ENCODE data around the gene AIFM3.
"Not testable (repeated sequence)": the region's sequence is repeated elsewhere in the genome, so short reads cannot be mapped to it uniquely, and the experiment has no call there.

AIFM3 gene

DNA sequence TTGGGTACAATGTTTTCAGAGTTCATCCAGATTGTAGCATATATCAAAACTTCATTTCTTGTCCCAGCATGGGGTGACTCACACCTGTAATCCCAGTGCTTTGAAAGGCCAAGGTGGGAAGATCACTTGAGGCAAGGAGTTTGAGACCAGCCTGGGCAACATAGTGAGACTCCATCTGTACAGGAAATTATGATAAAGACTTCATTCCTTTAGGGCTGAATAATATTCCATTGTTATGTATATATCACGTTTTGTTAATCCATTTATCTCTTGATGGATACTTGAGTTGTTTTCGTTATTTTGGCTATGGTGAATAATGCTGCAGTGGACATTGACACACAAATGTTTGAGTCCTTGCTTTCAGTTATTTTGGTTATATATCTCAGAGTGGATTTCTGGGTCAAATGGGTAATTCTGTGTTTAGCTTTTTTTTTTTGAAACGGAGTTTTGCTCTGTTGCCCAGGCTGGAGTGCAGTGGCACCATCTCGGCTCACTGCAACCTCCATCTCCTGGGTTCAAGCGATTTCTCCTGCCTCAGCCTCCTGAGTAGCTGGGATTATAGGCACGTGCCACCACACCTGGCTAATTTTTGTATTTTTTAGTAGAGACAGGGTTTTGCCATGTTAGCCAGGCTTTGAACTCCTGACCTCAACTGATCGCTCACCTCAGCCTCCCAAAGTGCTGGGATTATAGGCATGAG is 24.7 kb upstream of the AIFM3 start:
- not testable (repeated sequence) for DNase-seq

GRCh38 chr22:20943104-20943933 is 23.7 kb upstream of the AIFM3 start:
- no peak for DNase-seq

DNA sequence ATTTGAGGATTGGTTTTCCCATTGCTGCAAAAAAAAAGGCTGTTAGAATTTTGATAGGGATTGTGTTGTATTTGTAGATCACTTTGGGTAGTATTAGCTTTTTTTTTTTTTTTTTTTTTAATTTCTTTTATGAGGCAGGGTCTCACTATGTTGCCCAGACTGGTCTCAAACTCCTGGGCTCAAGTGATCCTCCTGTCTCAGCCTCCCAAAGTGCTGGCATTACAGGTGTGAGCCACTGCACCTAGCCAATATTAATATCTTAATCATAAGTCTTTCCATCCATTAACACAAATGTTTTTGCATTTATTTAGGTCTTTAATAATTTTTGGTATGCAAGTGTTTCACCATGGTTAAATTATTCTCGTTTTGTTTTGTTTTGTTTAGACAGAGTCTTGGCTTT is 23.0 kb upstream of the AIFM3 start:
- no peak for DNase-seq

GRCh38 chr22:20945578-20945934 is 21.5 kb upstream of the AIFM3 start:
- no peak for DNase-seq

DNA sequence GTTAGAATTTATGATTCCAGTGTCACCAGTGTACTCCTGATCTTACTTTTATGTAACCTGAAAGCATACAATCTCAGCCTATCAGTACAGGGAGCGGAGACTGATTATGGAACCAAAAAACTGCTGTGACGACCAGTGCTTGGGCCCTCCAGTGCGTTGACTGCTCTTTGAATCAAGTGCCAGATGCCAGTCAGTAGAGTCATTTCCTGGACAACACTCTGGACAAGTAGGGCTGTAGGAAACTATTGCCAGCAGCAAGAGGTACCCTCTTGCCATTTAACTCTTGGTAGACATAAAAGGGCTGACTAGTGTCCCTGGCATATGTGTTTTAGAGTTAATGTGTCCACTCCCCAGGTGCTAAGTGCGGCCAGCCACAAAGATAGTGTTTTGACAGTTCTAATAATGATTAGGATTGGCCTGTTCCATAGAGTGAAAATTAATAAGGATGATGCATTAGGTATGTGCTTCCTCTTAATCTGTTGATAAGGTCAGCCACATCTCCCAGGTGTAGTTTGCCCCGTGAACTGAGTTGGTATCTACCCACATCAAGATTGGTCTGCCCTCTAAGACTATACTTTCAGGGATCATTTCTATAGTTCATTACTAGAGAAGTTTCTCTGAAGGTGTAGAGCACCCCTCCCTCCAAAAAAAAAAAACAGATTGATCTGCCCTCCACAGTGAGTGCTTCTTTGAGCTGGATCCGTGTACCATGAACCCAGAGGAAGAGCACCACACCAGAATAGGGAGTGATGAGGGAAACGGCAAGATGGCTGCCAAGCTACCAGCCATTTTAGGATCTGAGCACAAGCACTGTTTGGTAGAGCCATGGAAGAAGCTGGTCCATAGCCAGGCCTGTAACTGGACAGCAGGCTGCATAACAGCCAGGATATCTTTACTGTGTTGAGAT is 20.7 kb upstream of the AIFM3 start:
- no peak for DNase-seq

GRCh38 chr22:20946991-20947390 is 20.1 kb upstream of the AIFM3 start:
- no peak for DNase-seq

DNA sequence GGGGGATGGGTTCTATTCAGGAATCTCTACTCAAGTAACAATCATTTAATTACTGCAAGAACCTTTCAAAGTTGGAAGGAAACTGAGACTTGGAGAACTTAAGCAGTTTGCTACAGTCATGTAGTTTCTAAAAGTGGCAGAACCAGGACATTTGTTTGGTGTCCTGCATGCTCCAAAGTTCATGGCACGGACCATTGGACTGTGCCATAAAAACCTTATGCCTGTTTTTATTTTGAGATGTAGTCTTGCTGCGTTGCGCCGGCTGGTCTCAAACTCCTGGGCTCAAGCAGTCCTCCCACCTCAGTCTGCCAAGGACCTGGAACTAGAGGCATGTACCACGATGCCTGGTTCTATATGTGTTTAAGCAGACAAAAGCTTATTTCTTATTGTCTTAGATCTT is 18.6 kb upstream of the AIFM3 start:
- no peak for DNase-seq

DNA sequence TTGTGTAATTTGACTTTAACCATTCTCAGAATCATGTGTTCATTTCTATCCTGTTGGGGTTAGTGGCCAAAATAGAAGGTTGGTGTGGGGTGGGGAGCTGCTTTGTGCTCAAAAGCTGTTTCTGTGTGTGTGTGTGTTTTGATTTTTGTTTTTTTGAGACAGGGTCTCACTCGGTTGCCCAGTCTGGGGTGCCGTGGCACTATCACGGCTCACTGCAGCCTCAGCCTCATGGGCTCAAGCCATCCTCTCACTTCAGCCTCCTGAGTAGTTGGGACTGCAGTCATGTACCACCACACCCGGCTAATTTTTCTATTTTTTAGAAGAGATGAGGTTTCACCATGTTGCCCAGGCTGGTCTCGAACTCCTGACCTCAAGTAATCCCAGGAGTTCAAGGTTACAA is 18.1 kb upstream of the AIFM3 start:
- DNase-seq = no peak

DNA sequence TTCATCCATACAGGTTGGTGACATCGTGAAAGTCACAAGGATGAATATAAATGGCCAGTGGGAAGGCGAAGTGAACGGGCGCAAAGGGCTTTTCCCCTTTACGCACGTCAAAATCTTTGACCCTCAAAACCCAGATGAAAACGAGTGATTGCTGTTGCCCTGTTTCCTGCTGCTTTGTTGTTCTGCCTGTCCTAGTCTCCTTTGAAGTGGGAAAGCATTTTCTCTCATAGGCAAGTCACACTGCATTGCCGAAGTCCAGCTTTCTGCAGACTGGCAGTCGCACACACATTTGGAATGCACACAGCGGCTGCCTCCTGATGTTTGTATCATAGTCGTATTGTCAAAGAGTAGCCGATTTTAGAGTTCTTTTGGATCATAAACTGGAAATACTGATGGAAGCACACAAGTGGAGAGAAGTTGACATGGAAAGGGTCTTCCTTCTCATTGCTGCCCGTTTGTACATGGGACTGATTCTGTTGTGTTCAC is 17.3 kb upstream of the AIFM3 start:
- DNase-seq = no peak

- no peak for DNase-seq
These were observed 15.7 kb upstream of the AIFM3 start for GRCh38 chr22:20951151-20951931.

DNA sequence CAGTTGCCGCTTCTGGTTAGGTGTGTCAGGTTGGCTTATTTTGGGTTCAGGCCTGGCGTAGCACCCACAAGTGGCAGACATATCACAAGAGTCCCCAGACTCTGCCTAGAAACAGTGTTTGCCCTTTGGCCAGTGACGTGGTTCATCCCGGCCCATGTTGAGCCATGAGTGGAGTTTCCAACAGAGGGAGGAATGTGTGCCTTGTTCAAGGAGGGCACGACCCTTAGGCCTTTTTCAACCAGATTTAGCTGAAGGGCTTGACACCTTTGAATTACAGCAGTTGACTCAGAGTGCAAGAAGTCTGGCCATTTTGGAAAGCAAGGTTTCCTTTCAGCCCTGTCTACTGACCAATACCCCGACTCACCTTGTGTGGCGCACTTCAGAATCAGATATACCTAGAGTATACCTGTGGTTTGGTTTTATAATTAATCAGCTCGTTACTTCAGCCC is 15.1 kb upstream of the AIFM3 start:
- DNase-seq = no peak

- DNase-seq = no peak
These were observed 14.3 kb upstream of the AIFM3 start for GRCh38 chr22:20952544-20953341.

- no peak for DNase-seq
These were observed 13.8 kb upstream of the AIFM3 start for GRCh38 chr22:20953342-20953608.

- DNase-seq = no peak
These were observed 13.2 kb upstream of the AIFM3 start for GRCh38 chr22:20953668-20954500.

- DNase-seq = no peak
These were observed 11.5 kb upstream of the AIFM3 start for GRCh38 chr22:20955548-20955947.

DNA sequence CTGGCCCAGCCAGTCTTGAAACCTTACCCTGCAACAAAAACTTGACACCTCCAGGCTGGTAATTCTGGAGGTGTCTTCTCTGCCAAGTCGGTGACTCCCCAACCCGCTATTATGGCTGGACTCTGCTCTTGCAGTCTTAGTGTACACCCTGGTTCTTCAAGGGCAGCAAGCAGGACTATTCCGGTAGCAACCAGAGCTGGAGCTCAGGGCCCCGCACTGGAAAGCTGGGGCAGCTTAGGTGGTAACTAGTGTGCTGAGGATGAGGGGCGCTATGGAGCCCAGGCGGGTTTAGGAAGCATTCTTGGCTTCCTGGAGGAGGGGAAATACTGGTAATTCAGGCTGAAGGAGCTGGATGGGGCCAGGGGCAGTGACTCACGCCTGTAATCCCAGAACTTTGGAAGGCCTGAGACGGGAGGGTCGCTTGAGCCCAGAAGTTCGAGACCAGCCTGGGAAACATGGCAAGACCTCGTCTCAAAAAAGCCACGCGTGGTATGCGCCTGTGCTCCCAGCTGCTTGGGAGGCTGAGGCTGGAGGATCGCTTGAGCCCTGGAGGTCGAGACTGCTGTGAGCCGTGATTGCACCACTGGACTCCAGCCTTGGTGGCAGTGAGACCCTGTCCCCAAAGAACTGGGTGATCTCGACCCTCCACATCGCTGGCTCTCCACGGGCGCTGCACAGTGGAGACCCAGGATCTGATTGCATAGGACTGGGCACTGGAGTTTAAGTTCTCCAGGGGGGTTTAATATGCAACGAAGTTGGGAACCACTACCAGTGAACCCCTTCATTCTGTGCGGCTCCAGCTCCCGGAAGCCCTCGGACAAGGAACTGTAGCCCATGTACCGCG is 10.6 kb upstream of the AIFM3 start:
- DNase-seq = no peak

GRCh38 chr22:20957102-20957682 is 9.9 kb upstream of the AIFM3 start:
- no peak for DNase-seq

GRCh38 chr22:20957683-20958431 is 9.2 kb upstream of the AIFM3 start:
- DNase-seq = no peak
